Neural crest cell (in vitro differentiated cells): ENCODE results near the gene LRRC8D. TPM values are rescaled to one million over a fixed set of nuclear protein-coding genes. Genes with fewer than 3 reads are reported as not detected.
A peak's percentile ranks its signal among the peaks of the same experiment; 100 is the strongest.

Source experiments
- DNase-seq: peaks from one replicate; pipeline ENCODE4 v3.0.0; 2021; ENCODE audit warnings: low read depth, mixed read lengths, low spot score
- H3K27ac Mint-ChIP-seq: one replicate; pipeline ENCODE4 v1.8.0; 2021; ENCODE audit warnings: mild to moderate bottlenecking, mixed read lengths; ENCODE audit not compliant: unreplicated experiment
- H3K27me3 Mint-ChIP-seq: 2 replicates; pipeline ENCODE4 v1.8.0; 2021; ENCODE audit warnings: low read depth, mild to moderate bottlenecking, mixed read lengths
- H3K36me3 Mint-ChIP-seq: 2 replicates; pipeline ENCODE4 v1.8.0; 2021; ENCODE audit warnings: low read depth, mild to moderate bottlenecking, mixed read lengths
- H3K4me1 Mint-ChIP-seq: 2 replicates; pipeline ENCODE4 v1.8.0; 2021; ENCODE audit warnings: mixed read lengths
- H3K4me3 Mint-ChIP-seq: one replicate; pipeline ENCODE4 v1.8.0; 2021; ENCODE audit warnings: mild to moderate bottlenecking, mixed read lengths
- H3K9me3 Mint-ChIP-seq: 2 replicates; pipeline ENCODE4 v1.8.0; 2021; ENCODE audit warnings: mixed read lengths
- CTCF ChIP-seq: fragments of 200-600 bp; sonication (generic); conservative IDR thresholded peaks from 2 replicates; pipeline ENCODE4 v1.5.0; 2021; ENCODE audit warnings: antibody characterized with exemption, mild to moderate bottlenecking
- total RNA-seq: library from RNA; stranded (reverse); gene quantifications from 2 replicates; pipeline ENCODE4 v1.2.1, GENCODE V29; 2021

Gene LRRC8D
- total RNA-seq, 1 donor from 2014 or later, result 44.9 TPM

DNA sequence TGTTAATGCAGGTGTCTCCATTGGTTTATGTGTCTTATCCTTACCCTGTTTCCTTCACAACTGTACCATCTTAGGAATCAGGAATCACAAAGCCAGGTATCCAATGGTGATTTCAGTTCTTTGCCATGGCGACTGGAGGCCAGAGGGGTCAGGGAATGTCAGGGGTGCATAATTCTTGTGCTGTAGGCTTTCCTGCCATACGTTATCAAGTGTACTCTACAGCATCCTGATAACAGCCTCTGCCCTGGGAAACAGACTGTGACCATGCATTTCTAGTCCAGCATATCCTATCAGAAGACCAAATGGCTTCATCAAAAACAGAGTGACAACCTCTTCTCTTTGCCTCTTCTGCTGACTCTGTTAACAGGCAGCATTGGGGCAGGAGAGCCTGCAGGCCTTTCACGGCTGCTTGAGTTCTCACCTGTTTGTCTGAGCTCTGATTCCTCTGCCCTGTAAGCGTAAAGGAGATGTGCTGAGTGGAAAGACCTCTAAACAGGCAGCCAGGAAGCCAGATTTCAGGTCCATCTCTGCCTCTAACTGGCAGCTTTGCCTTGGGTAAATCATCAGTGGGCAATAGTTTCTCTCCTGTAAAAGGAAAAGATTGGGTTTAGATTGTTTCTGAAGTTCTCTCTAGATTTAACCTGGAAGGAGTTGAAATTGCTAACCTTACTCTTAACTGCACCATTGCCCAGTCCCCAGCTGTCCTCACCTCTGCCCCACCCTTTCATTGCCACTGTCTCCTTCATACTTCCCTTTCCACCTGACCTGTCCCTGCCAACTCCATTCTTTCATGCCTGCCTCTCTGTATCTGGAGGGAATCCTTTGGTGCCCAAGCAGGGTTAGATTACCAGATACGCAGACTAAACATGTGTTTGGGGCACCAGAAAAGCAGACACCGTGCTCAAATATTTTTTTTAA lies 80.2 kb downstream of the LRRC8D start:
- Mint-ChIP-seq H3K4me1 (peaks cover 46% of the 10 kb centered on the region), H3K27me3 (no peaks in the 10 kb centered on the region), H3K36me3 (peaks cover 4% of the 10 kb centered on the region), H3K9me3 (no peaks in the 10 kb centered on the region), H3K27ac (no peak overlapping the region), H3K4me3 (no peak overlapping the region)
- DNase-seq, result no peak
- TF ChIP-seq CTCF, result no peak

DNA sequence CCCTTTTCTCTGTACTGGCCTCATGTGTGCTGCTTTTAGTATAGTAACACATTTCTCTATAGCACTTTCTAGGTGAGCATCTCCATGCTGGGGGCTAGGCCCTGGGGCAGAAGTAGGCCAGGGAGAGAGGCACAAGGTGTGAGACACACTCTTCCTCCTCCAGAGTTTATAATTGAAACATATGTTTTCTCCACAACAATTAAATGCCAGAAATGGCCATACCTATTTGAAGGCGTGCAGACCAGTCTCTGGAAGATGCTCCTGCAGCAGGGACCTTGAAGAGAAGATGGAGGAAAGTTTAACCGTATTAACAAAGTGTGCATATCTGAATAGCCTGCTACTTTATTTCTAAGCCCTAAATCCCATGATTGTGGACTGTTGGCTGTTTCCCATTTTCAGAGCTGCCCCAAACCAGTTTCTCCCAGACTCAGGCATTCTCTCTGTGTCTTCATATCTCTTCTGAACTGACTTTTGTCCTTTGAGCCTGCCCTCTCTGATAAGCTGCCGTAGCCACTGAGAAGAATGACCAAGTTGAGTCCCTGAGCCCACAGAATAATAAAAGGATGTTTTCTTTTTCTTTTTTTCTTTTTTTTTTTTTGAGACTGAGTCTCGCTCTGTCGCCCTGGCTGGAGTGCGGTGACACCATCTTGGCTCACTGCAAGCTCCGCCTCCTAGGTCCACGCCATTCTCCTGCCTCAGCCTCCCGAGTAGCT lies 81.3 kb downstream of the LRRC8D start:
- DNase-seq, result no peak
- peak overlapping the region; percentile 8 for H3K27ac Mint-ChIP-seq
- H3K36me3 Mint-ChIP-seq, result peaks cover 4% of the 10 kb centered on the region
- H3K9me3 Mint-ChIP-seq, result no peaks in the 10 kb centered on the region
- H3K27me3 Mint-ChIP-seq, result no peaks in the 10 kb centered on the region
- no peak for TF ChIP-seq CTCF
- no peak overlapping the region for H3K4me3 Mint-ChIP-seq
- H3K4me1 Mint-ChIP-seq, result peaks cover 56% of the 10 kb centered on the region

DNA sequence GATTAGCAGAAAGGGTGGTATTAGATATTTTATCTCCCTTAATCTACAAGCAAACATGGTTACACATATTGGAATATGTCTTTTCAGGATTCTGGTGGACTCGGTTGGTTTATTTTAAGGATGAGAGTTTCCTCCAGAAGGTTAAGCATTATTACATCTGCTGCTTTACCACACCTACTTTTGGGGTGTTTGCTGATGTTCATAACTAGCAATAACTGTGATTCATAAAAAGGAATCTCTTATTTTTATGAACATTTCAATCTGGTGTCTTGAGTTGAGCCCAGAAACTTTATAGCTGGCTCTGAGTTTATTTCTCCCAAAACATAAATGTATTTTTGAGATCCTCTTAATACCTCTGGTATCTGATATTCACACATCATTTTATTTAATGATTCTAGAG lies 82.7 kb downstream of the LRRC8D start:
- H3K4me1 Mint-ChIP-seq, result peaks cover 62% of the 10 kb centered on the region
- no peak overlapping the region for H3K27ac Mint-ChIP-seq
- TF ChIP-seq CTCF, result no peak
- DNase-seq, result no peak
- no peaks in the 10 kb centered on the region for H3K9me3 Mint-ChIP-seq
- no peaks in the 10 kb centered on the region for H3K27me3 Mint-ChIP-seq
- no peak overlapping the region for H3K4me3 Mint-ChIP-seq
- H3K36me3 Mint-ChIP-seq, result peaks cover 4% of the 10 kb centered on the region

- Mint-ChIP-seq H3K4me3 (no peak overlapping the region), H3K9me3 (no peaks in the 10 kb centered on the region), H3K27ac (no peak overlapping the region), H3K4me1 (peaks cover 62% of the 10 kb centered on the region), H3K27me3 (no peaks in the 10 kb centered on the region), H3K36me3 (peaks cover 4% of the 10 kb centered on the region)
- DNase-seq, result no peak
- TF ChIP-seq CTCF, result no peak
These were observed 83.6 kb downstream of the LRRC8D start for GRCh38 chr1:89904219-89904980.

DNA sequence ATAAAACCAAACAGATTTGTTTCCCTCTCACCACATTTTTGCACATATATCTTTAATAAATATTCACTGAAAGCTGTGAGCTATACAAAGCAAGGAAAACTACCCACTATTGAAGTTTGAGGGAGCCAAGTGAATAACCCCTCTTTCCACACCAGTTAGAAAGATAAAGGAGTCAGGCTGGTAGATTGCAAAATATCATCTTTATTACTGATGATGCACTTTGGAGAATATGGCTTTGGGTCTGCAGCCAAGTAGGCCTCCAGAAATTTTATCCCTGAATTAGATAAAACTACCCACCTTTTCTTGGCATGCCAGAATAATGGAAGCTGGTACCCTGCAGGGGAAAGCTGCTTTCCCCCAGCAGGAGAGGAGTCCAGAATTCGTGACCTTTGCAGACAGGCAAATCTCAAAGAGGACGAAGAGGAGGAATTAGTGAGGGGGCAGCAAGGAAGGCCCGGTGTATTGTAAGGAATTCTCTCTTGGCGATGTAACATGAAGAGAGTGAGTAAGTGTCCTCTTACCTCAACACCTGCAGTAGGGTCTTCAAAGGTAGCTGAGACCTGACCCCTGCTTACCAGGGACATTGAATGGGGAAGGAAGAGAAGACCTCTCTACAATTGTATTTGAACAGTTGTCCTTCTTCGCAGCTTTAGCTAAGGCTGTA lies 84.7 kb downstream of the LRRC8D start:
- Mint-ChIP-seq H3K27me3 (no peaks in the 10 kb centered on the region), H3K9me3 (no peaks in the 10 kb centered on the region), H3K36me3 (no peaks in the 10 kb centered on the region), H3K27ac (peak overlapping the region; percentile 87), H3K4me1 (peaks cover 57% of the 10 kb centered on the region), H3K4me3 (no peak overlapping the region)
- no peak for TF ChIP-seq CTCF
- no peak for DNase-seq
